ENCODE results near the gene DACH1. TPM values are rescaled to one million over a fixed set of nuclear protein-coding genes. Genes with fewer than 3 reads are reported as not detected.

The DACH1 gene
- total RNA-seq, 2 donors from 2014 or later, result 0.39 to 1.6 TPM

DNA sequence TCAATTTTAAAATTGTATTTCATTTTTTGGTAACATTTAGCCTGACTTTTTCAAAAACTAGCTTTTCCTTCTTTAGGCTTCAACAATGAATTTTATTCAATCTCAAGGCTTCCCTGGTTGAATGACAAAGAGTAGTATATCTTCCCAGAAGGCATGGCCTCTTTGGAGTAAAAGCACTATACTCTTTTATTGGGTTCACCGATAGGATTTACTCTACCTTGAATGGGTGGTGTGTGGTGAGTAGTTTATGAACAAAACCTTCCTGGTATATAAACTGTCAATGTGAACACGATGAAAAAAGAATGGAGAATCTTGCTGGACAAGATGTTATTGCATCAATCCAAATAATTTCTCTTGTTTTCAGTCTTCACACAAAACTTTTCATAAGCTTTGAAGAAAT lies 167.7 kb downstream of the DACH1 start:
- TF ChIP-seq, protein P1, sequence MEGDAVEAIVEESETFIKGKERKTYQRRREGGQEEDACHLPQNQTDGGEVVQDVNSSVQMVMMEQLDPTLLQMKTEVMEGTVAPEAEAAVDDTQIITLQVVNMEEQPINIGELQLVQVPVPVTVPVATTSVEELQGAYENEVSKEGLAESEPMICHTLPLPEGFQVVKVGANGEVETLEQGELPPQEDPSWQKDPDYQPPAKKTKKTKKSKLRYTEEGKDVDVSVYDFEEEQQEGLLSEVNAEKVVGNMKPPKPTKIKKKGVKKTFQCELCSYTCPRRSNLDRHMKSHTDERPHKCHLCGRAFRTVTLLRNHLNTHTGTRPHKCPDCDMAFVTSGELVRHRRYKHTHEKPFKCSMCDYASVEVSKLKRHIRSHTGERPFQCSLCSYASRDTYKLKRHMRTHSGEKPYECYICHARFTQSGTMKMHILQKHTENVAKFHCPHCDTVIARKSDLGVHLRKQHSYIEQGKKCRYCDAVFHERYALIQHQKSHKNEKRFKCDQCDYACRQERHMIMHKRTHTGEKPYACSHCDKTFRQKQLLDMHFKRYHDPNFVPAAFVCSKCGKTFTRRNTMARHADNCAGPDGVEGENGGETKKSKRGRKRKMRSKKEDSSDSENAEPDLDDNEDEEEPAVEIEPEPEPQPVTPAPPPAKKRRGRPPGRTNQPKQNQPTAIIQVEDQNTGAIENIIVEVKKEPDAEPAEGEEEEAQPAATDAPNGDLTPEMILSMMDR (IDR thresholded peaks at IDR 0.05), result no peak

DNA sequence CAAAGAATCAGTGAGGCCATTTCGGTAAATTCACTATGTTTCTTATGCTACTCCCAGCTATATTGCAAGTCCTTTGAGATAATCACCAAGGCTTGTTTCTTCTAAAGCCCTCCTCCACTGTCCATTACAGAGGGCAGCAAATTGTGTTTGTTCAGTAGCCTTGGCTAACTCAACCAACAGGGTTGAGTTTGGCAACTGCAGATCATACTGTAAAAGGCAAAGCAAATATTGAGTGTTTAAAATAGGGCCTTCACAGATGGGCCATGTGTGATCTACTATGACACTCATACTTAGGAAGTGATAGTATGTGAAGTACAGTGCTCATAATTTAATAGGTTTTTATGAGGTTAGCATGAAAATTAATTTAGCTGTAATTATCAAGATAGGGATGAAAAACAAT lies 171.3 kb downstream of the DACH1 start:
- no peaks in the 10 kb centered on the region for H3K36me3 ChIP-seq
- H3K9me3 ChIP-seq, result no peaks in the 10 kb centered on the region
- no peak overlapping the region for H3K4me3 ChIP-seq
- DNase-seq (ENCODE audit: low spot score), result no peak
- H3K27ac ChIP-seq, result no peak overlapping the region
- no peaks in the 10 kb centered on the region for H3K4me1 ChIP-seq
- TF ChIP-seq, protein P1 (IDR thresholded peaks at IDR 0.05), result no peak
- H3K27me3 ChIP-seq, result no peaks in the 10 kb centered on the region

More for the DNA sequence above, 167.7 kb downstream of the DACH1 start:
- no peak for DNase-seq (ENCODE audit: low spot score)
- Histone ChIP-seq H3K4me1 (no peaks in the 10 kb centered on the region), H3K4me3 (no peak overlapping the region), H3K9me3 (no peaks in the 10 kb centered on the region), H3K36me3 (no peaks in the 10 kb centered on the region), H3K27ac (no peak overlapping the region), H3K27me3 (no peaks in the 10 kb centered on the region)

DNA sequence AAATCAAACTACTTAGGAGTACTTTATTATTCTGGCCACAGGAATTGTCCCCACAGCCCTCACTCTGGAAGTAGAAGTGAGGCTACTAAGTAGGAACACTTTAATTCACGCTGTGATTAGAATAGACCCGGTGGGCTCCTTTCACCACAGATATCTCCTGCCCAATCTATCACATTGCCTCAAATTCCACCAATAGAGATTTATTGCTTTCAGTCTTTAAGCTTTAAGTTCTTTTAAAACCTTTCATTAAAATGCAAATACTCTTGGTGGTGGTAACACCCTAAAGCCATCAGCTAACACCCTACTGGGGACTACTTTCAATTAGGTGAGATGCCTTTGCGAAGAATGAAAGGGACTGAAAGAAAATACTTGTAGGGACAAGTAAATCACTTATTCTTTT lies 181.9 kb downstream of the DACH1 start:
- Histone ChIP-seq H3K4me1 (no peaks in the 10 kb centered on the region), H3K4me3 (no peak overlapping the region), H3K27ac (no peak overlapping the region), H3K27me3 (no peaks in the 10 kb centered on the region), H3K9me3 (no peaks in the 10 kb centered on the region), H3K36me3 (no peaks in the 10 kb centered on the region)
- TF ChIP-seq, protein P1 (IDR thresholded peaks at IDR 0.05), result no peak
- DNase-seq (ENCODE audit: low spot score), result no peak

DNA sequence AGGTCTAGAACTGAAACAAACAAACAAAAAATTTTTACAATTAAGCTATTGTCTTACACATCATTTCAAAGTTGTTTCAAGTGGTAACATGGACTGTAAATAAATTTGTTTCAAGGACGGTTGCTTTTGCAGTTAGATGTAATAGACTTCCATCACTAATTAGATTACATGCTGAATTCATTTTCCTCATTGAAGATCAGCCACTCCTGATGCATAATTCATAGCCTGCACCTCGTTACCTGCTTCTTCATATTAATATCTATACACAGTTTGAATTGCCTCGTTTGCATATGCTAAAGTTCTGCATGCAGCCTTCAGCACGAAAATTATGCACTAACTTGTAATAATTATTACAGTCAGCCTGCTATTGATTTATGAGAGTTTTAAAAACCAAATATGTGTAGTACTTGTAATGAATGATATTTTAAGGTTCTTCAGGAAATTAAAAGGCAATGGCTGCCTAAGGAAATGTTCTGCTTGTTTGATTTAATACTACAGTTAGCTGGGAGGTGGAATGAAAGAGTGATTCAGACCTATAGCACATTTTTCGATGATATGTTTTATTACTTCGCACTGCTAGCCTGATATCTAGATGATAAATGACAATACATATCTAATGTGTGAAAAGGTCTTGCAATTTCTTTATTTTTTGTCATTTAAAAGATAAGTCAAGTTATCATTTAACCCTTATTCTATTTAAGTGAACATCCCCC lies 184.9 kb downstream of the DACH1 start:
- no peaks in the 10 kb centered on the region for H3K4me1 ChIP-seq
- no peaks in the 10 kb centered on the region for H3K36me3 ChIP-seq
- DNase-seq (ENCODE audit: low spot score), result no peak
- H3K27me3 ChIP-seq, result no peaks in the 10 kb centered on the region
- no peak overlapping the region for H3K4me3 ChIP-seq
- no peak overlapping the region for H3K27ac ChIP-seq
- no peaks in the 10 kb centered on the region for H3K9me3 ChIP-seq
- TF ChIP-seq, protein P1 (IDR thresholded peaks at IDR 0.05), result no peak

DNA sequence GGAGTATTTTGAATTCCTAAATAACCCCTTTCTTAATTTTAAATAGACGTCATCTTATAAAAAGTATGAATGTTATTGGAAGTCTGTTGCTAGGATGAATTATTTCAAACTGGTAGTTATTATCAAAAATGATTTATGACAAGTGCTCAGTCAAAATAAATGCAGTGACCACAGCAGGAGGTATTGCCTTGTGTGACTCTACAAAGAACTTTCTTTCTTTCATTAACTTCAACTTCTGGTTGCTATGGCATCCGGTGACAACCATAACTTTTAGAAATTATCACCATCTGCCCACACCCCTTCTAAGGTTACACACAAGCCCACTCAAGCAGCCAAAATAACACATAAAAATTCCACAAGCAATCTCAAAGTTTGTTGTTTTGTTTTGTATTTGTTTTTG lies 189.9 kb downstream of the DACH1 start:
- no peaks in the 10 kb centered on the region for H3K36me3 ChIP-seq
- H3K27me3 ChIP-seq, result no peaks in the 10 kb centered on the region
- H3K4me3 ChIP-seq, result no peak overlapping the region
- TF ChIP-seq, protein P1 (IDR thresholded peaks at IDR 0.05), result no peak
- DNase-seq (ENCODE audit: low spot score), result no peak
- H3K27ac ChIP-seq, result no peak overlapping the region
- H3K9me3 ChIP-seq, result no peaks in the 10 kb centered on the region
- no peaks in the 10 kb centered on the region for H3K4me1 ChIP-seq

DNA sequence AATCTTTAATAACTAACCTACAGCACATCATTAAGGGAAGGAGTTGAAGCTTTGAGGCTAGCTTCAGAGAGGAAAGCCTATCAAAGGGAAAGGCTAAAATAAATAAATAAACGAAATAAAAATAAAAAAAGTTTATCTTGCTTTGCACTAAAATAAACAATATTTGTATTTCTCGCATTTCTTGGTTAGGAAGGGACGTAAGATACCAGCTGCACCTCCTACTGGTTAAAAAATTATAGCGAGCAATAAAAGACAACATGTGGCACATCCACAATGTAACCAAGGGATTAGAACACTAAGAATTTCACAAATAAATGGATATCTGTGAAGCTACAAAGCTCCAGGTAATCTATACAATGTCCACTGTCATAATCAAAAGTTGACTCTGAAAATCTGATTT lies 194.5 kb downstream of the DACH1 start:
- no peak for DNase-seq (ENCODE audit: low spot score)
- H3K36me3 ChIP-seq, result no peaks in the 10 kb centered on the region
- no peaks in the 10 kb centered on the region for H3K9me3 ChIP-seq
- H3K4me1 ChIP-seq, result no peaks in the 10 kb centered on the region
- TF ChIP-seq, protein P1 (IDR thresholded peaks at IDR 0.05), result no peak
- no peak overlapping the region for H3K4me3 ChIP-seq
- no peak overlapping the region for H3K27ac ChIP-seq
- no peaks in the 10 kb centered on the region for H3K27me3 ChIP-seq
